ENCODE measurements around the gene ZBED1.

GRCh38 chrX:2507904-2508627 is 7.3 kb upstream of the ZBED1 start:
- no peak for TF ChIP-seq SP1 (IDR thresholded peaks at IDR 0.05)
- no peak for TF ChIP-seq CTCF (IDR thresholded peaks at IDR 0.05; ENCODE audit: low read depth, low read length, missing input control)
- TF ChIP-seq MAX (IDR thresholded peaks at IDR 0.05): no peak
- TF ChIP-seq EGR1 (IDR thresholded peaks at IDR 0.05; ENCODE audit: low read depth in 2 of 2): no peak
- no peak for TF ChIP-seq ZBTB33 (IDR thresholded peaks at IDR 0.05)
- no peak for TF ChIP-seq TAF1 (conservative IDR thresholded peaks at IDR 0.05)
- TF ChIP-seq FOXA1 (IDR thresholded peaks at IDR 0.05): no peak
